Glutamatergic neuron (in vitro differentiated cells): ENCODE data around the gene ARHGEF6. TPM values are rescaled to one million over a fixed set of nuclear protein-coding genes. Genes with fewer than 3 reads are reported as not detected.

ENCODE experiments used
- DNase-seq: peaks from one replicate; pipeline ENCODE4 v3.0.0; 2022
- H3K27ac Mint-ChIP-seq: one replicate; pipeline ENCODE4 v1.8.0; 2020; ENCODE audit warnings: mild to moderate bottlenecking, mixed read lengths, inconsistent platforms; ENCODE audit not compliant: unreplicated experiment
- H3K27me3 Mint-ChIP-seq: one replicate; pipeline ENCODE4 v1.8.0; 2020; ENCODE audit warnings: mild to moderate bottlenecking, moderate library complexity, mixed read lengths, inconsistent platforms; ENCODE audit not compliant: unreplicated experiment
- H3K36me3 Mint-ChIP-seq: one replicate; pipeline ENCODE4 v1.8.0; 2020; ENCODE audit warnings: mild to moderate bottlenecking, mixed read lengths, inconsistent platforms; ENCODE audit not compliant: unreplicated experiment
- H3K4me1 Mint-ChIP-seq: one replicate; pipeline ENCODE4 v1.8.0; 2020; ENCODE audit warnings: mild to moderate bottlenecking, low read depth, mixed read lengths, inconsistent platforms; ENCODE audit not compliant: unreplicated experiment
- H3K4me3 Mint-ChIP-seq: one replicate; pipeline ENCODE4 v1.8.0; 2020; ENCODE audit warnings: mild to moderate bottlenecking, mixed read lengths, inconsistent platforms; ENCODE audit not compliant: unreplicated experiment
- H3K9me3 Mint-ChIP-seq: one replicate; pipeline ENCODE4 v1.8.0; 2020; ENCODE audit warnings: mild to moderate bottlenecking, moderate library complexity, mixed read lengths, inconsistent platforms; ENCODE audit not compliant: unreplicated experiment
- total RNA-seq: library from RNA; stranded (reverse); fragmentation: NEBNext Ultra II Directional; extraction: Animal tissue kit (Norgen Biotek cat#: 25700); gene quantifications from one replicate; pipeline ENCODE4 v1.2.1, GENCODE V29; 2021; ENCODE audit not compliant: unreplicated experiment
- TF ChIP-seq, protein P1 (sequence below): fragments of 200-600 bp; sonication (generic); IDR thresholded peaks from one replicate; pipeline ENCODE4 v1.5.0; 2021; ENCODE audit not compliant: partially characterized antibody, unreplicated experiment

Gene ARHGEF6
- total RNA-seq, 1 donor from 2014 or later, result 59.5 TPM

- TF ChIP-seq, protein P1, sequence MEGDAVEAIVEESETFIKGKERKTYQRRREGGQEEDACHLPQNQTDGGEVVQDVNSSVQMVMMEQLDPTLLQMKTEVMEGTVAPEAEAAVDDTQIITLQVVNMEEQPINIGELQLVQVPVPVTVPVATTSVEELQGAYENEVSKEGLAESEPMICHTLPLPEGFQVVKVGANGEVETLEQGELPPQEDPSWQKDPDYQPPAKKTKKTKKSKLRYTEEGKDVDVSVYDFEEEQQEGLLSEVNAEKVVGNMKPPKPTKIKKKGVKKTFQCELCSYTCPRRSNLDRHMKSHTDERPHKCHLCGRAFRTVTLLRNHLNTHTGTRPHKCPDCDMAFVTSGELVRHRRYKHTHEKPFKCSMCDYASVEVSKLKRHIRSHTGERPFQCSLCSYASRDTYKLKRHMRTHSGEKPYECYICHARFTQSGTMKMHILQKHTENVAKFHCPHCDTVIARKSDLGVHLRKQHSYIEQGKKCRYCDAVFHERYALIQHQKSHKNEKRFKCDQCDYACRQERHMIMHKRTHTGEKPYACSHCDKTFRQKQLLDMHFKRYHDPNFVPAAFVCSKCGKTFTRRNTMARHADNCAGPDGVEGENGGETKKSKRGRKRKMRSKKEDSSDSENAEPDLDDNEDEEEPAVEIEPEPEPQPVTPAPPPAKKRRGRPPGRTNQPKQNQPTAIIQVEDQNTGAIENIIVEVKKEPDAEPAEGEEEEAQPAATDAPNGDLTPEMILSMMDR, result peak; percentile 50
- H3K9me3 Mint-ChIP-seq, result peaks cover 13% of the 10 kb centered on the region
- no peaks in the 10 kb centered on the region for H3K4me1 Mint-ChIP-seq
- peak; percentile 70 for DNase-seq
- H3K4me3 Mint-ChIP-seq, result peak overlapping the region; percentile 81
- H3K27me3 Mint-ChIP-seq, result peaks cover 8% of the 10 kb centered on the region
- peak overlapping the region; percentile 81 for H3K27ac Mint-ChIP-seq
- H3K36me3 Mint-ChIP-seq, result no peaks in the 10 kb centered on the region
Measured at GRCh38 chrX:136767104-136767941, 13.4 kb downstream of the ARHGEF6 start.

DNA sequence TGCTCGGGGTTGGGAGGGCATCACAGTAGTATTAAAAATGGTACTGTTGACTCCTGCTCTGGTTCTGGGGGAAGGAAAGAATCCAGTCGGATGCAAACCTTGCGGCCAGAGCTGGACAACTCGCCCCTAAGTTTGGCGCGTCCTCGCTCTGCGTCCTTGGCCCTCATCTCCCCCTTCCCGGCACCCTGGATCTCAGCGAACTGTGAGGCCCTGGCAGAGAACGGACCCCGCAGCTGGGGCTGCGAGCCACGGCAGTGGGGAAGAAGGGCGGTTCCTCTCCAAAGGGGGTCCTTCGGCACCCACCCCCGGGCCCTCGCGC, 14.0 kb downstream of the ARHGEF6 start:
- peaks cover 8% of the 10 kb centered on the region for H3K27me3 Mint-ChIP-seq
- no peak for DNase-seq
- H3K36me3 Mint-ChIP-seq, result no peaks in the 10 kb centered on the region
- TF ChIP-seq, protein P1, result no peak
- H3K27ac Mint-ChIP-seq, result peak overlapping the region; percentile 15
- H3K4me3 Mint-ChIP-seq, result peak overlapping the region; percentile 82
- H3K4me1 Mint-ChIP-seq, result no peaks in the 10 kb centered on the region
- H3K9me3 Mint-ChIP-seq, result peaks cover 13% of the 10 kb centered on the region

GRCh38 chrX:136765821-136766356, 14.8 kb downstream of the ARHGEF6 start:
- DNase-seq, result no peak
- TF ChIP-seq, protein P1, result no peak
- Mint-ChIP-seq H3K9me3 (peaks cover 13% of the 10 kb centered on the region), H3K27me3 (peaks cover 8% of the 10 kb centered on the region), H3K4me3 (peak overlapping the region; percentile 82), H3K4me1 (no peaks in the 10 kb centered on the region), H3K27ac (peak overlapping the region; percentile 17), H3K36me3 (no peaks in the 10 kb centered on the region)

- H3K27me3 Mint-ChIP-seq, result peaks cover 6% of the 10 kb centered on the region
- H3K27ac Mint-ChIP-seq, result no peak overlapping the region
- H3K4me3 Mint-ChIP-seq, result no peak overlapping the region
- H3K9me3 Mint-ChIP-seq, result peaks cover 12% of the 10 kb centered on the region
- TF ChIP-seq, protein P1, result no peak
- H3K36me3 Mint-ChIP-seq, result no peaks in the 10 kb centered on the region
- DNase-seq, result no peak
- peaks cover 4% of the 10 kb centered on the region for H3K4me1 Mint-ChIP-seq
Measured at GRCh38 chrX:136764206-136764605, 16.5 kb downstream of the ARHGEF6 start.

DNA sequence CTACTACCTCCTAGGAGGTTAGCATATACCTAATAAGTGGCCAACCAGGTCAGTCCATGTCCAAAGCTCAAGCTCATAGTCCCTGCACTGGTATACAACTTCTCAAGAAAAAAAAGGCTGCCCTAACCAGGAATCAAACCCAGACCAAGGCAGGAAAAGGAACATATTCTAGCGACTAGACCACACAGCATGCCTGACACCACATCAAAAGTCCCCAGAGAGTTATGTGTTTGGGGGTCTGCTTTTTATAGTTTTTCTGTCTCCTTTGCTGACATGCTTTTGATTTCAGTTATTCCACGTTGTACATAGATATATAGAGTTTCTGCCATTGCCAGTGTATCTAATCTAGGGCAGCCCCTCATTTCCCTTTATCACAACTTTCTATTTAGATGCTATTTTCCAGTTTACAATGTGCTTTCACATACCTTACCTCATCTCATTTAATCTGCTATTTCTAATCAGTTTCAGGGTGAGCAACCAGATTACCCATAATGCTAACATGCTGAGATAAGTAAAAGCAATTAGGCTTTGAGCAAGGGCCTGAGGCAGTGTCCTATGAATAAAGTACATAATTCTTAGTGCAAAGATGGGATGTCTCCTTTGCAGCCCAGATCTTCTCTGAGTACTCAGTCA, 17.8 kb downstream of the ARHGEF6 start:
- H3K4me1 Mint-ChIP-seq, result peaks cover 4% of the 10 kb centered on the region
- H3K4me3 Mint-ChIP-seq, result no peak overlapping the region
- H3K9me3 Mint-ChIP-seq, result peaks cover 5% of the 10 kb centered on the region
- TF ChIP-seq, protein P1, result no peak
- H3K27ac Mint-ChIP-seq, result no peak overlapping the region
- H3K27me3 Mint-ChIP-seq, result peaks cover under 1% of the 10 kb centered on the region
- no peak for DNase-seq
- no peaks in the 10 kb centered on the region for H3K36me3 Mint-ChIP-seq
